Fibroblast of the aortic adventitia (primary cell): ENCODE measurements around the gene GPR42. TPM values are rescaled to one million over a fixed set of nuclear protein-coding genes. Genes with fewer than 3 reads are reported as not detected.
"Not testable (repeated sequence)": the region's sequence is repeated elsewhere in the genome, so short reads cannot be mapped to it uniquely, and the experiment has no call there.

Source experiments
- DNase-seq: peaks from one replicate; pipeline ENCODE4 v3.0.0-alpha.2; 2010; ENCODE audit warnings: low read depth
- H3K4me3 ChIP-seq: 2 replicates; pipeline ENCODE4 v1.5.1; 2011; ENCODE audit warnings: low read depth, mild to moderate bottlenecking, control low read depth, low read length, moderate library complexity
- CTCF ChIP-seq: IDR thresholded peaks from 2 replicates; pipeline ENCODE4 v1.5.1; 2011; ENCODE audit warnings: mild to moderate bottlenecking, low read length, control low read depth, inconsistent platforms; ENCODE audit not compliant: insufficient read depth
- total RNA-seq: library from RNA; depleted of rRNA; stranded (reverse); fragments of >200 nt; gene quantifications from 2 replicates; pipeline ENCODE4 v1.2.3, GENCODE V29; 2012; ENCODE audit warnings: low replicate concordance

Gene GPR42
- total RNA-seq, 1 donor = not detected

- DNase-seq = no peak
- no peak for TF ChIP-seq CTCF
Observed at GRCh38 chr19:35397064-35397463, 26.2 kb downstream of the GPR42 start.

GRCh38 chr19:35398570-35398969 lies 27.7 kb downstream of the GPR42 start:
- TF ChIP-seq CTCF = no peak
- DNase-seq = no peak
- H3K4me3 ChIP-seq = no peak overlapping the region

More at GRCh38 chr19:35397064-35397463, 26.2 kb downstream of the GPR42 start:
- no peak overlapping the region for H3K4me3 ChIP-seq

- no peak for TF ChIP-seq CTCF
- H3K4me3 ChIP-seq = no peak overlapping the region
Observed at GRCh38 chr19:35399231-35399630, 28.4 kb downstream of the GPR42 start.

GRCh38 chr19:35399948-35400772 lies 29.3 kb downstream of the GPR42 start:
- DNase-seq = no peak
- TF ChIP-seq CTCF = no peak
- H3K4me3 ChIP-seq = no peak overlapping the region

More at GRCh38 chr19:35399231-35399630, 28.4 kb downstream of the GPR42 start:
- no peak for DNase-seq

- no peak for DNase-seq
- TF ChIP-seq CTCF = no peak
- H3K4me3 ChIP-seq = no peak overlapping the region
Observed at GRCh38 chr19:35400773-35401100, 29.9 kb downstream of the GPR42 start.

- not testable (repeated sequence) for DNase-seq, H3K4me3 ChIP-seq
Observed at GRCh38 chr19:35401416-35401815, 30.5 kb downstream of the GPR42 start.

- no peak for DNase-seq
- TF ChIP-seq CTCF = no peak
- H3K4me3 ChIP-seq = no peak overlapping the region
Observed at GRCh38 chr19:35403116-35403760, 32.4 kb downstream of the GPR42 start.
